Umbilical cord (tissue), 2 donors: Measurements from ENCODE around the gene PDLIM1. TPM values are rescaled to one million over a fixed set of nuclear protein-coding genes. Genes with fewer than 3 reads are reported as not detected.

ENCODE experiments used
- DNase-seq: peaks from one replicate; pipeline ENCODE4 v3.0.0-alpha.2; 2015; ENCODE audit warnings: low spot score
- total RNA-seq: library from RNA; depleted of rRNA; stranded (reverse); fragments of >200 nt; gene quantifications from one replicate; pipeline ENCODE4 v1.2.3, GENCODE V29; 2014; ENCODE audit warnings: low replicate concordance; ENCODE audit not compliant: insufficient read depth

PDLIM1 gene
- total RNA-seq, 1 donor from 2014 or later, result 38.0 TPM

DNA sequence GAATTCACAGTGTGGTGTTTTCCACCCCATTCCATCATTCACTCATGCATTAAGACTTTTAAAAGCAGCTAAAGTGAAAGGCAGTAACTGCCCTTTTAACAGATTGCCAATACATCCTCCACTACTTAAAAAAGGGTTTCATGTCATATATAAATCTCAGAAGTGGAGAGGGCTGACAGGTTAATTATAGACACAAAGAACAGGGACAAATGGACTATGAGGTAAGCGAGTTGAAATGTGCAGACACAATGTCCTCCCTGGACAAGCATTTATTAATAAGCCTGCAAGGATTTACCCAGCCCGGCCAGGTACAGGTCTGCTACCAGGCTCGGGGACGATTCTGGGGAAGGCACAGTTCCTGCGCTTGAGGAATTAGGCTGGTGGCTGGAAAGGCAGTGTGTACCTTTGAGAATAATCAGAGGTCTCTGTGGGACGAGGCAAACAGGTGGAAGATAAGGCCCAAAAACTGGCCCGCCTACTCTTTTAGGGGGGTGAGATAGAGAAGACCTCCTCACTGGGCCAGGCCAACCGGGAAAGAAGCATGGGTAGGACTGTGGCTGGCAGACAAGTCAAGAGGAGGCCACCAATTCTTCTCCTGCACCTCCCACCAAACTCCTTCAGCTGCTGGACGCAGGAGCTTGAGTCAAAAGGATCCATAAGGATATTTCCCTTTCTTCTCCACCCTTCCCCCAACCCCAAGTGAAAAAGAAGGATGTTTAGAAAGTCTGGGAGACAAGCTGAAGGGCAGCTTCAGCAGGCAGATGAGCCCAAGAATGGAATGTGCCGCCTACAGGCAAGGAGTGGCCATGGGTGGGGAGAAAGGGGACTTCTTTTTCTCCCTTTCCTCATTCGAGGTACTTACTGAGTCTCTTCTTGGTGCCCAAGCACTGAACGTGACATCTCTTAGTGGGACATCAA lies 1.5 kb downstream of the PDLIM1 start:
- DNase-seq, result peak; percentile 49

DNA sequence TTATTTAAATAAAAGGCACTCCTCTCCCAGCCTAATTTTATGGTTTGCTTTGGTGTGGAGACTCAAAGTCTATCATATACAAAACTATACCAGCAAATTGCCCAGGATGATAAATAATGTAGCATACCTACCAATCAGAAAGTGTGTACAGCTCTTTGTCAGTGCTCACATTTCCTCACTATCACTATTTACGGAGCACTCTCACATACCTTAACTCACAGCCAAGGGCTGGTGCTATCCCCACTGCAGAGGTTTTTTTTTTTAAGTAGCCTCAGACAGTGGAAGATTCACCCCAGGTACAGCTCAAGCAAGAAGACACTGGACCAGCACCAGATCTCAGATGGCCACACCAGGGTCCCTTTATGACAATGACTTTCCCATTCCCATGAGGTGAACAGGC lies 2.5 kb downstream of the PDLIM1 start:
- no peak for DNase-seq

DNA sequence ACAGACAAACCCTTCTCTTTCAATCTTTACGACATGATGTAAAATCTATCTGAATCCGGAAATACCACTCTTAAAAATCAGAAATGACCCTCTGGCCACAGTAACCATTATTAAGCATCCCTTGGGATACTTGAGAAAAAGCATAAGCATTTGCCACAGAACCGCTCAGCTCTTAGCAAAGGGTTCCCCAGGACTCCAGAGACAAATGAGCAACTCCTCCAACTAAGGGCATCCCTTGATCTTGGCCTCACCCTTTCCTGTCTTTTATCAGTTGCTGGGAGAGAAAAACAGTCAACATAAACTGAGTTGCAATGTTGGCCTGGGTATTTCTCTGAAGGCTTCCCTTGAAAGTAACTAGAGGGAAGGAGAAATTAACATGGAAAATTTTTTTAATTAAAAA lies 3.5 kb downstream of the PDLIM1 start:
- no peak for DNase-seq

DNA sequence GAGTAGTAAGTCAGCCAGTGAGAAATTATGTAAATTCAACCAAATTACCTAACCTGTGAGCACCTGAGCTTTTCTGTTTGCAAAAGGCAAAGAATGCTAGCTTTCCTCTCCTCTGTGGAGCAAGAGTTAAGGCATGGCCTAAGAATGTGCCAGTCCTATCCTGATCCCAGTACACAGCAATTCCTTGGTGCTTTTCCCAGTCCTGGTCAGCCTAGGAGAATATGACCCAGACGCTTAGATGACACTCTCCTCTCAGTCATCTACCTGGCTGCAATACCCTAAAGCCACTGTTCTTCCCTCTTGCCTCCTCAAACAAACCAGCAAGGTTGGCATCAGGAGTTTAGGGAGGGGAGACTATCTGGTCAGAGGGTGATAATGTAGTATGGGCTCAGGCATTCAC lies 4.1 kb downstream of the PDLIM1 start:
- DNase-seq, result no peak

DNA sequence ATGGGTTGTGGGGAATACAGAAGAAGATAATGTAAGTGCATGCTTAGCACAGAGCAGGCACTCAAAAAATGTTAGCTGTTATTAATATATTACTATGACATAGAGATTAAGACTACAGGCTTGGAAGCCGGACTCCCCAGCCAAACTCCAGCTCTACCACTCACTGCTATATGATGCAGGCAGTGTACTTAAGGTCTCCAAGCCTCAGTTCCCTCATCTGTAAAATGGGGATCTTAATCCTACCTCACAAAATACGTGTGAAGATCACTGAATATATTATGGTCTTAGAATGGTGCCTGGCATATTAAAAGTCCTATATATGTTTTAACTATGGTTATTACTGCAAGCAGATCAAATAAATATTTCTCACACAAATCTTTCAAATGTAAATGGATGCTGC lies 5.2 kb downstream of the PDLIM1 start:
- DNase-seq, result no peak

DNA sequence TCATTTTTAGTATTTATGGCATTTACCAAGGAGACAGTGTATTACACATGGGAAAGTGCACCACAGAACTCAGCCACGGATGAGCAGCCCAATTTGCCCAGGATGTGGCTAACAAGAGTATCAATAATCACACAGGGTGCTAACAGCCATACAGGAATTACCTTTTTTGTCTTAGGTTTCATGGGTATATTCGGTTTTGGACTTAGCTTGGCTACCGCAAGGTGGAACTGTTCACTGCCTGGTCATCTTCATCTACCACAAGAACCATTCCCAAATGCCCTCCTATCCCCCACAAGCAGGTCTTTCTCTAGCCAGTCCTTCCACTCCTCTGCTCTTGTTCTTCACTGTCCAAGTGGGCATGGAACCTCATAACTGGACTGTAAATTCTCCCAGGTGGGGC lies 6.0 kb downstream of the PDLIM1 start:
- no peak for DNase-seq

DNA sequence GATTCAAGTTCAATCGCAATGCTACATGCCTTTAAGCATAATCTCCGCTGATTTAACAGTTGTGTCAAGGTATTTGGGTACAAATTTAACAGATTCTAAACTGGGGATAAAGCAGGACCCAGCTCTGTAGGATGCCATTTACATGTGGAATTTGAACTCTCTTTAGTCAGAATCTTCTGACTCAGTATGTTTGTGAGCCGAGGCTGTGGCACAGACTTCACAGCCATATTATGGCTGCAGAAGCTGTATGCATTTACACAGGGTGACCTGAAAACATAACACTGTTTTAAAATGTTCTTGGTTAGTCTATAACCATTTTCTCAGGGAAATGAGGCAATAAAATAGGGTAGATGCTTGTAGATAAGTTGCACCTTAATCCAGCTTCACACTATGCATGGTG lies 8.7 kb downstream of the PDLIM1 start:
- no peak for DNase-seq

DNA sequence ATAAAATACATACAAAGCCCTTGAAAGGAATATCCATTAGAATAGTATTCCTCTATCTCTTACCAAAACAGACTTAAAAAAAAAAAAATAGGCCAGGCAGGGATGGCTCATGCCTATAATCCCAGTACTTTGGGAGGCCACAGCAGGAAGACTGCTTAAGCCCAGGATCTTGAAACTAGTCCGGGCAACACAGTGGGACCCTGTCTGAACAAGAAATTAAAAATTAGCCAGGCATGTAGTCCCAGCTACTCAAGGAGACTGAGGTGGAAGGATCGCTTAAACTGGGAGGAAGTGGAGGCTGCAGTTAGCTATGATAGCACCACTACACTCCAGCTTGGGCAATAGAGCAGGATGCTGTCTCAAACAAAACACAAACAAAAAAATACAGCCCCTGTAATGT lies 9.6 kb downstream of the PDLIM1 start:
- DNase-seq, result no peak

DNA sequence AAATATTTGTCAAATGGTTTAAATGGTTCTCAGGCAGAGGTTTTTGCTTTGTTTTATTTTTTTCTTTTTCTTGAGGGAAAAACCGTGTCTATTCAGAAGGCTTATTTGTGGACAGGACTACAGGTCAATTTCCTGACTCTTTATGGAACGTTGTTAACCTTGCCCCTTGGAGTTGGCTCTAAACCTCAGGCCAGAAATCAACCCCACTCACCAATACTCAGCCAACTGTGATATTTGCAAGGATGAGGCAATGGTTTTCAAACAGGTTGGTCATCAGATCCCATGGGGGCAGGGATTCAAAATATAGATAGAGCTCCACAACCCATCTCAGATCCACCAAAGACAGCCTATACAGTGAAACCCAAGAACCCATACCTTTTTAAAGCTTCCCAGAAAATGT lies 10.2 kb downstream of the PDLIM1 start:
- DNase-seq, result no peak

DNA sequence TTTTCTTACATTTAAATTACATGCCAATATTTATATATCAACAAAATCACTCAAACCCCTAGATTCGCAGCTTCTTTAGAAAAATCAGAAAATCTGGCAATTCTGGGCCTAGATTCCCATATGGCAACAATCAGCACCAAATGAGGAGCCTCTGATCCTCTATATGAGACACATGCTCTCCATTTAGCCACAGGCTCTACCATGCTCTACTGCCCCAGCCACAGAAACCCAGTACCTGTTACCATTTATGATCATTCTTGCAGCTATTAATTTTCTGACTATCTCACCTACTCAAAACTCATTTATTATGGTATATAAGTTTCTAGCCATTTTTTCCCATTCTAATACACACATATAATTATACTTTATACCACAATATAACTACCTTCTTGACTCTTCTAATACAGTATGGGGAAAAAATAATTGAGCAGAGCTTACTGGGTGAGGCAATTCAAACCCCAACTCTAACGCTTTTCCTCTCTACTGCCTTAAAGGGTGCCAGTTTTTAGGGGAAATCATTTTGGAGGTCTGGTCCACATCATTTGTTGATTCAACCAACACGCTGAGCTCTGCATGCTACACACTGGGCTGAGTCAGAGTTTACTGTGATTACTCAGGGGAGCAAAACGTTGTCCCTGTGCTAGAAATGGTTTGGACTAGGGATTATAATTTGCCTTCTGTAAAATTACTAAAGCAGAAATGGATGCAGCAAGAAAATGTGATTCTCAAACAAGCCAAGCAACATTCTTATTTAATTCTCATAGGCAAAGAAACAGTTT lies 11.6 kb downstream of the PDLIM1 start:
- no peak for DNase-seq

DNA sequence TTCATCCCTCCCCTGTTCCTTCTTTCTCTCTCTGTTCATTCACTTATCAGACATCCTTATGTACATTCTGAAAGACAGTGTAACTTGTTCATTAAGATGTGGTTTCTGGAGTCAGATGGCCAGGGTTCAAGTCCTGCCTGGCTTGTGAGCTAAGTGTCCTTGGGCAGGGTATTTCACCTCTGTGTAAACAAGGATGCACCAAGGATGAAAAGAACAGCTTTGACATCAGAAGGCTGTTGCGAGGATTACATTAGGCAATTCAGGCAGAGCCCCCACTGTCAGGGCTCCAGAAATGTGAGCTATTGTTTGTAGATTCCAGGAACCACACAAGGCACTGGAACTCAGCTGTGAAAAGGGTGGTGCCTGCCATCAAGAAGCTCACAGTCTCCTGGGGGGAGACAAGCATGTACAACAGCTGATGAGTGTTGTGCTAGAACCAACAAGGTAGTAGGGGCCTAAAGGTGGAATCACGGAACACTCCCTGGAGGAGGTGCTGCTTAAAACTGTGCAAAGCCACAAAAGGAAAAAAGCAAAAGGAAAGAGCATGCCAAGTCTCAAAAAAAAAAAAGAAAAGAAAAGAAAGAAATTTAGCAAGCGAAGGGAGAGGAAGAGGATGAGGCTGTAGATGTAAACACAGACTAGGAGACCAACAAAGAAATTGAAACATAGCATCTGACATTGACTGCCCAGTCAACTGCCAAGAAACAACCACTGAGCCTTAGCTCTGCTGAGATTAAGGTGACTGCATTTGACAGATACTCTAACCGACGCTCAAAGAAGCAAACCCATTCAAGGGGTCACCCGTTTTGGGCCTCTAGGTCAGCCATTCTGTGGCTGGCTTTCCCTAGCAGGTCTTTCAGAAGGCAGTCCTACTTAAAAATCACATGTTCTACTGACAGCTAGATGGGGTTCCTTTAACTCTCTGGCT lies 12.5 kb downstream of the PDLIM1 start:
- DNase-seq, result no peak

DNA sequence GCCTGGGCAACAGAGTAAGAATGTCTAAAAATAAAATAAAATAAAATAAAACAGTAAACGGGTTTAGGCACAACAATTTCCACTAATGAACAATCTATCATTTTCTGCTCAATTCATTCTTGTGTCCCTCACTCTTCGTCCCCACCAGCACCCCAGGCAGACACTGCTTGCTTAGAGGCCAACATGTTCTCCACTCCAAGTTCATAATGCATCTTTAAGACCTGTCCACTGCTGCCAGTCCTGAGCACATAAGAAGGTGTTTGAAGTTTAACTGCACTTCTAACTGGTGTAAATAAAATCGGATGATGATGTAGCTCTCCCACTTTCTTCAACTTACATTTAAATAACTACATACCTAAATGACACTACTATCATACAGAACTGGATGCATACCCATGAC lies 13.2 kb downstream of the PDLIM1 start:
- no peak for DNase-seq

DNA sequence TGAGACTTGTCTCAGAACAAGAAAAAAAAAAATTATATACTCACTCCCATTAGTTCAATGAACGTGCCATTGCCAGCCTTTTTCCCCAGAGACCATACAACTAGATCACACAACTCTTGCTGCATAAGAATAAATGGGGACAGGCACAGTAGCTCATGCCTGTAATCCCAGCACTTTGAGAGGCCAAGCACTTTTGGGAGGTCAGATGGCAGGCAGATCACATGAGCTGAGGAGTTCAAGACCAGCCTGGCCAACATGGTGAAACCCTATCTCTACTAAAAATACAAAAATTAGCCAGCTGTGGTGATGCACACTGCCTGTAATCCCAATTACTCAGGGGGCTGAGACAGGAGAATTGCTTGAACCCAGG lies 13.6 kb downstream of the PDLIM1 start:
- DNase-seq, result no peak

DNA sequence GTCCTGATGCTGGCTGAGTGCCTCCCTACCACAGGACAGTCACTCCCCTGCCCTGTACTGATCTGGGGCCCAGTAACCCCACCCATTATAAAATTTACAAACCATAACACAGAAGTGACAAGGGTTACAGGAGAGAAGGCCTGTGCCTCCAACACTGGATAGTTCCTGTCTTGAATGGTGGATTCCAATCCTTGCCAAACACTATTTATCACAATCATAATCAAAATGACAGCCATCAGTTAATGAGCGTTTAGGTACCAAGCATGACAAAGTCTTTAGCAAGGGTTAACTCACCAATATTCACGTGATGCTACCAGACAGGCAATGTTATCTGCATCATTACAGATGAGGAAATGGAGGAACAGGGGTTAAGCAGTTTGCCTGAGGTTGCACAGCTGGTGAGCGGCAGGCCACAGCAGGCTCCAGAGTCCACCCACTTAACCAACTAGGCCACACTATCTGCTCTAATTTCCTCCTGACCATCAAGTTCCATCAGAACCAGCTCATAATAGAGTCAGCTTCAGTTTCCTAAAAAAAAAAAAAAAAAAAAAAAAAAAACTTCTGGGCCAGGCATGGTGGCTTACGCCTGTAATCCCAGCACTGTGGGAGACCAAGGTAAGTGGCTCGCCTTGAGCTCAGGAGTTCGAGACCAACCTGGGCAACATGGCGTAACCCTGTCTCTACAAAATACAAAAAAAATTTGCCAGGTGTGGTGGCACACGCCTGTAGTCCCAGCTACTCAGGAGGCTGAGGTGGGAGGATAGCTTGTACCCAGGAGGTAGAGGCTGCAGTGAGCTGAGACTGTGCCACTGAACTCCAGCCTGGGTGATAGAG lies 14.2 kb downstream of the PDLIM1 start:
- DNase-seq, result no peak

DNA sequence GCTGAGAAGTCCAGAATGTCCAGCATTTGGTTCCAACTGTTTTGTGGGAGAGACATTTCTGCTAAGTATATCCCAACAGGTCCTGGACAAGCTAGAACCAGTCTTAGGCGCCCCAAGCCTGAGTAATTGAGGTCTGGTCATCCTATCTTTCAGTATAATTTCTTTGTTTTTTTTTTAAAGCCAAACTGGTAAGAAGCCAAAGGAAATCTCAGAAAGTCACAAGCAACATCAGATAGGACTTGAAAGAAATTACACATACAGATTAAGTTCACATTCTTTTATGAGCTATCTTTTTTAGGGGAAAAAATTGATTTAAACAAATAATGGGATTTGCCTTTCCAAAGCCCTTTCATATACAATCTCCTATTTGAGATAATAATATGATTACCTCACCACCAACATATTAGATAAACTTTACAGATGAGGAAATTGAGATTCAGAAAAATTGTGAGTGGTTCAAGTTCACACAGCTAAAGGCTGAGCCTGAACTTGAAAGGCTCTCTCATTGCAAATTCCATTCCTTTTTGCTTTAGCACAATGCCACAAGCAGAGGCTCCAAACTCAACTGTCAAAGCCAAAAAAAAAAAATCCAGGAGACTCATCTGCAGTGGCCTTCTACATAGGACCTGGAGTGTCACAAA lies 15.0 kb downstream of the PDLIM1 start:
- DNase-seq, result peak; percentile 48

DNA sequence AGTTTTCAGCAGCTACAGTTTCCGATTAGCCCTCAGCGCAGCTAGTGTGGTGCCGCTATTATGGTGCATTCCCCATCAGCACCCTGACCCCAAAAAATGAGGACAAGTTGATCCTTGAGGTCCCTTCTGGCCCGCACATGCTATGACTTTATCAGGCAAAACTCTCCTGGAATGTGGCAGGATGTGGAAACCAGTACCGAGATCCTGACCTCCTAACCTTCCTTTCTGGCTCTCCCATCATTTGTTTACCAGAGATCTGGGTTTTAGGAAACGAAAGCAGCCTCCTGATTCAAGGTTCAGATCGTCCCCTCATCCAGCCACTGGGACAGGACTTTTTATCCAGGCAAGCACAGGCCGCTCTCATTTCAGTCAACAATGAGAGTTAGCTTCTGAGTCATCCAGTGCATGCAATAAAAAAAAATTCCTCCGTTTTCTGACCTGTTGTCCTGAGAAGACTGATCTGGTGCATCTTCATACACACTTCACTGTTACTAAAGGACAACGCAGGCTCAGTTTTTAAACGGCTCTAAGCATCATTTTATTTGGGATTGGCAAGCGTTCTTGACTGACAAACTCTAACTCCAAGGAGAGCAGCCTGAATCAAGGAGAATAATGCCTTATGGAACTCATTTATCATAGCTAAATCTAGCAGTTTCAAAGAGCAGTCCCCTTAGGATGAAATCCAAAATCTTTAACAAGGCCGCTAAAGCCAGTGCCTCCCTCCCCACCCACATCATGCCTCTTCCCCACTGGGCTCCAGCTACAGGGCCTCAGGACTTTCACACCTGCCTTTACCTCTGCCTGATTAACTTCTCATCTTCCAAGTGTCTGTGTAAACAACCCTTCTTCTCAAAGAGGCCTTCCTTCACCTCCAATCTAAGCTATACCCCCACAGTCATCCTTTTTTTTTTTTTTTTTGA lies 17.1 kb downstream of the PDLIM1 start:
- peak; percentile 69 for DNase-seq

DNA sequence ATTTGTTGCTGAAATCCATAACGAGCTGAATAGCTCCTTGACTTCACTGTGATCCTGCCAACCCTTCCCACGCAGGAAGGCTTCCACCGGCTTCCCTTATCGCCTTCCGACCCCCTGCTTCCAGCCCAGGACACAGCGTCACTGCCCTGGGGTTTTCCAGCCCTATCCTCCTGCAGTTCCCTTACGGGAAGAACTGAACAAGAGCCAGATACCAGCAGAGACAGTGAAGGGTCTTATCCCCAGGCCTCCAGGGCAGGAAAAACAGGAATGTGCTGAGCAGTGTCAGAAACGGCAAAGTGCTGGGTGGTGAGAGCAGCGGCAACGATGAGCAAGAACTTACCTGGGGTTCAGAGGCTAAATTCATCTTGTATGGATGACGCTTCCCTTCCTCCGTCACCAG lies 22.4 kb downstream of the PDLIM1 start:
- peak; percentile 84 for DNase-seq

DNA sequence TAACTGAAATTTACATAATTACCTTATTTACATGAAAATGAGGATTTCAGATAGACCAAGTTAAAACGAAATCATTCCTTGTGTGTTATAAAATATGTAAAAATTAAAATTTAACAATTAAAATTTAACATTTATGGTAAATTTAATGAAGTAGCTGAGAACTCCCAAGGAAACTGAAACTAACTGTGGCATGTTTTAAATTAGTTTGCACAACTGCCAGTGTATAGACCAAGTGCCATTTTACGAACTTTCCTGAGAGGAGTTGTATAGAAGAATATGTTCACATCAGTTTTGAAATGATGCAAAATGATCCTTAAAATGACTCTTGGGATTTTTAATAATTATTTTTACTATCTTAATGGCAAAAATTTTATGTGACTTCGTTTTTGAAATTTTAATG lies 23.6 kb downstream of the PDLIM1 start:
- DNase-seq, result no peak

DNA sequence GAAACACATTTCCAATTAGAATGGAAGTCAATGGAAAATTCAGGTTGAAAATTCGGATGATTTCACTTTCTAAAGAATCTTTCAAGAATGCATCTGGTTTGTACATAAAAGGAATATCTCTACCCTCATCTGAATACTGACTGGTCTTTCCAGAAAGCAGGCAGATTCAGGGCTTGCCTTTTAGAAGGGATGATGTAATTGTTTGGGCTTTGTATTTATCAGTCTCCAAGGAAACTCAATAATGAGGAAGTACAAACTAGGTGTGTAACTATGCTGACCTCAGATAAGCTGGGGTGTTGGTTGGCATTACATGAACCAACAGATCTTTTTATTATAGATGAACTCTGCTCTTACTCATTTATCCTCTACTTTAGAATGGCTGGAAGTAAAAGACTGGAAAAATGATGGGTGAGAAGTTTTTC lies 24.1 kb downstream of the PDLIM1 start:
- DNase-seq, result peak; percentile 94
